Lung (tissue), 12 donors: ENCODE results near the gene MOBP. TPM values are rescaled to one million over a fixed set of nuclear protein-coding genes. Genes with fewer than 3 reads are reported as not detected.

Experiments
- ATAC-seq: fragments of 200-7000 bp; cut with Tn5 transposase; one replicate; pipeline ENCODE4 v1.9.1; 2020; ENCODE audit warnings: moderate number of reproducible peaks; ENCODE audit not compliant: insufficient read depth, low FRiP score
- DNase-seq, 3 donors: peaks; one replicate each; pipeline ENCODE4 v3.0.0-alpha.2; 2013 to 2017
- H3K27ac ChIP-seq, 2 donors: one replicate each; pipeline ENCODE4 v1.5.1; 2013; ENCODE audit warnings: mild to moderate bottlenecking in 2 of 2, moderate library complexity in 2 of 2, control low read depth in 1 of 2, inconsistent platforms in 1 of 2, low read depth in 1 of 2, low read length in 1 of 2
- H3K27me3 ChIP-seq, 3 donors: one replicate each; pipeline ENCODE4 v1.5.1; 2013; ENCODE audit warnings: low read length in 2 of 3; ENCODE audit not compliant: control insufficient read depth in 3 of 3, insufficient read depth in 3 of 3
- H3K36me3 ChIP-seq, 4 donors: one replicate each; pipeline ENCODE4 v1.5.1; 2013; ENCODE audit warnings: low read length in 4 of 4, mild to moderate bottlenecking in 1 of 4, moderate library complexity in 1 of 4; ENCODE audit not compliant: control insufficient read depth in 4 of 4, insufficient read depth in 4 of 4
- H3K4me1 ChIP-seq, 5 donors: one replicate each; pipeline ENCODE4 v1.5.1; 2013; ENCODE audit warnings: low read length in 5 of 5, mild to moderate bottlenecking in 2 of 5, moderate library complexity in 1 of 5; ENCODE audit not compliant: control insufficient read depth in 5 of 5, insufficient read depth in 5 of 5
- H3K4me3 ChIP-seq: one replicate; pipeline ENCODE4 v1.5.1; 2013; ENCODE audit warnings: mild to moderate bottlenecking, control low read depth, moderate library complexity
- H3K9ac ChIP-seq, 2 donors: one replicate each; pipeline ENCODE4 v1.5.1; 2013; ENCODE audit warnings: low read length in 2 of 2, control low read depth in 1 of 2; ENCODE audit not compliant: insufficient read depth in 1 of 2
- H3K9me3 ChIP-seq, 4 donors: one replicate each; pipeline ENCODE4 v1.5.1; 2013; ENCODE audit warnings: low read length in 3 of 4, mild to moderate bottlenecking in 1 of 4, moderate library complexity in 1 of 4; ENCODE audit not compliant: control insufficient read depth in 4 of 4, insufficient read depth in 3 of 4
- CTCF ChIP-seq: IDR thresholded peaks from 2 replicates; pipeline ENCODE4 v1.5.1; 2012; ENCODE audit warnings: mild to moderate bottlenecking; ENCODE audit errors: control extremely low read depth, extremely low read depth
- WGBS, 2 donors: extraction: QIAGEN DNeasy Blood & Tissue Kit; methylation state at CpG; one replicate each; pipeline ENCODE4 v1.1.7; 2013; 5-methylcytosine and 5-hydroxymethylcytosine counted together
- polyA plus RNA-seq, 2 donors: library from polyadenylated mRNA; stranded (reverse); fragments of 200-250 nt; gene quantifications; one replicate each; pipeline ENCODE4 v1.2.1, GENCODE V29; 2013
- total RNA-seq, 2 donors: library from RNA; depleted of rRNA in 1 of 2; stranded (reverse); fragments of >200 nt in 1 of 2; gene quantifications; one replicate each; pipeline ENCODE4 v1.2.1, GENCODE V29; 2014 to 2021
- donor health status: control.
- donor health status: control.
- donor health status: Bipolar disorder and iron deficiency.
- donor health status: healthy.
- donor health status: DM: yes; HTN: yes; CAD: no.

Gene MOBP
- total and polyA plus RNA-seq, 4 donors, result 0.10 to 0.18 (median 0.16) TPM

GRCh38 chr3:39528844-39529243, 61.4 kb downstream of the MOBP start:
- Histone ChIP-seq H3K27me3 (no peaks in the 10 kb centered on the region), H3K4me3 (no peak overlapping the region), H3K9me3 (peaks cover 0 to 3% (median 0%) of the 10 kb centered on the region in 4 donors), H3K36me3 (no peaks in the 10 kb centered on the region), H3K27ac (no peak overlapping the region), H3K4me1 (no peaks in the 10 kb centered on the region), H3K9ac (no peak overlapping the region)
- no peak for ATAC-seq
- 83 to 91% methylated on average over 4 of the region's 4 CpGs for WGBS, 2 donors
- no peak for DNase-seq
- no peak for TF ChIP-seq CTCF

- WGBS, 2 donors, result 80 to 86% methylated on average over 9 of the region's 9 CpGs
- no peaks in the 10 kb centered on the region for H3K27me3 ChIP-seq
These were observed 62.1 kb downstream of the MOBP start for GRCh38 chr3:39529577-39529976.

GRCh38 chr3:39531066-39531465, 63.6 kb downstream of the MOBP start:
- ATAC-seq (no peak), DNase-seq (no peak)
- Histone ChIP-seq H3K9ac (no peak overlapping the region), H3K4me3 (no peak overlapping the region), H3K27ac (no peak overlapping the region), H3K4me1 (no peaks in the 10 kb centered on the region), H3K9me3 (no peaks in the 10 kb centered on the region), H3K27me3 (no peaks in the 10 kb centered on the region), H3K36me3 (no peaks in the 10 kb centered on the region)
- TF ChIP-seq CTCF, result no peak
- 93 to 94% methylated on average over 6 of the region's 6 CpGs for WGBS, 2 donors

More at GRCh38 chr3:39529577-39529976, 62.1 kb downstream of the MOBP start:
- Histone ChIP-seq H3K36me3 (no peaks in the 10 kb centered on the region), H3K9ac (no peak overlapping the region), H3K4me1 (no peaks in the 10 kb centered on the region), H3K27ac (no peak overlapping the region), H3K9me3 (peaks cover 0 to 3% (median 0%) of the 10 kb centered on the region in 4 donors), H3K4me3 (no peak overlapping the region)
- TF ChIP-seq CTCF, result no peak
- no peak for ATAC-seq
- no peak for DNase-seq

GRCh38 chr3:39531665-39532064, 64.2 kb downstream of the MOBP start:
- 86% methylated on average over 3 of the region's 3 CpGs for WGBS, 2 donors
- Histone ChIP-seq H3K27me3 (no peaks in the 10 kb centered on the region), H3K4me1 (no peaks in the 10 kb centered on the region), H3K4me3 (no peak overlapping the region), H3K9me3 (no peaks in the 10 kb centered on the region), H3K27ac (no peak overlapping the region), H3K9ac (no peak overlapping the region), H3K36me3 (no peaks in the 10 kb centered on the region)
- DNase-seq (no peak), ATAC-seq (no peak)
- TF ChIP-seq CTCF, result no peak
